K562 (cell line): ENCODE results near the gene CELSR2. TPM values are rescaled to one million over a fixed set of nuclear protein-coding genes. Genes with fewer than 3 reads are reported as not detected.

ENCODE experiments used
- C11orf30 ChIP-seq: fragments of 450-650 bp; IDR thresholded peaks from 2 replicates; pipeline ENCODE4 v1.6.1; 2016; ENCODE audit warnings: low read depth, mild to moderate bottlenecking
- CEBPB ChIP-seq: fragments of 450-650 bp; IDR thresholded peaks from 2 replicates; pipeline ENCODE4 v1.6.1; 2016; ENCODE audit warnings: missing genetic modification characterization, missing compliant biosample characterization
- DDX20 ChIP-seq: fragments of 450-650 bp; IDR thresholded peaks from 2 replicates; pipeline ENCODE4 v1.6.1; 2016; ENCODE audit warnings: missing genetic modification characterization, low read depth, mild to moderate bottlenecking, missing compliant biosample characterization, moderate library complexity
- IFI16 ChIP-seq: fragments of 250-450 bp; sonication (Bioruptor Pico); IDR thresholded peaks from 2 replicates; pipeline ENCODE4 v2.1.2; 2022; ENCODE audit warnings: mild to moderate bottlenecking, inconsistent platforms
- MBD2 ChIP-seq: sonication (generic); IDR thresholded peaks from 2 replicates; pipeline ENCODE4 v1.6.1; 2016; ENCODE audit warnings: low read depth, borderline replicate concordance
- NFRKB ChIP-seq: fragments of 450-650 bp; IDR thresholded peaks from 2 replicates; pipeline ENCODE4 v1.6.1; 2016; ENCODE audit warnings: low read depth
- TAF15 ChIP-seq: fragments of 200-400 bp; formaldehyde crosslinking; IDR thresholded peaks from 2 replicates; pipeline ENCODE4 v1.6.1; 2017; ENCODE audit warnings: mild to moderate bottlenecking, low read depth, low read length, moderate library complexity
- ZNF121 ChIP-seq: sonication (generic); formaldehyde crosslinking; conservative IDR thresholded peaks from 2 replicates; pipeline ENCODE4 v1.8.0; 2022; ENCODE audit warnings: missing genetic modification reagents
- ZNF384 ChIP-seq: IDR thresholded peaks from 2 replicates; pipeline ENCODE4 v1.6.1; 2012; ENCODE audit warnings: low read depth, low read length, improper control_type of control experiment
- ZNF41 ChIP-seq: fragments of 250-450 bp; sonication (Bioruptor Pico); conservative IDR thresholded peaks from 2 replicates; pipeline ENCODE4 v1.4.0; 2020; ENCODE audit warnings: mild to moderate bottlenecking
- ZNF431 ChIP-seq: sonication (generic); formaldehyde crosslinking; IDR thresholded peaks from 2 replicates; pipeline ENCODE4 v1.8.0; 2022; ENCODE audit warnings: mild to moderate bottlenecking, missing genetic modification reagents
- ZNF436 ChIP-seq: fragments of 250-450, 450-650 bp; sonication (Bioruptor Pico); formaldehyde crosslinking; IDR thresholded peaks from 2 replicates; pipeline ENCODE4 v1.7.0; 2020; ENCODE audit warnings: mild to moderate bottlenecking
- polyA plus RNA-seq, 8 experiments: library from polyadenylated mRNA; depleted of rRNA in 4 of 8; stranded (reverse) in 5 of 8; unstranded in 3 of 8; fragments of >200 nt; fragmentation: Nextera tagmentation in 2 of 8; fragmentation: Illumina TruSeq in 1 of 8; extraction: Ambion mirVana in 2 of 8; extraction: Trizol in 1 of 8; gene quantifications; 2 replicates each; pipeline versions ENCODE4 v1.2.1 to v1.2.3, GENCODE V29; 2011 to 2014; ENCODE audit warnings: inconsistent platforms in 1 of 8, missing spikeins in 1 of 8
- total RNA-seq, 7 experiments: library from RNA; depleted of rRNA in 6 of 7; stranded (reverse); fragments of >200 nt in 6 of 7; fragmentation: Illumina TruSeq in 2 of 7; extraction: Trizol in 2 of 7; gene quantifications; 2 replicates each; pipeline versions ENCODE4 v1.2.1 to v1.2.3, GENCODE V29; 2011 to 2021; ENCODE audit warnings: low replicate concordance in 1 of 7
- TF ChIP-seq, protein P1 (sequence below), 2 experiments: IDR thresholded peaks; 2 replicates each; pipeline ENCODE4 v1.6.1; 2012; ENCODE audit warnings: improper control_type of control experiment in 2 of 2, low read depth in 2 of 2, low read length in 2 of 2, borderline replicate concordance in 1 of 2
- TF ChIP-seq, protein P2 (sequence below): fragments of 450-650 bp; IDR thresholded peaks from 2 replicates; pipeline ENCODE4 v1.7.1; 2018; ENCODE audit warnings: mild to moderate bottlenecking, low read depth; ENCODE audit not compliant: partially characterized antibody
- TF ChIP-seq, protein P3 (sequence below): fragments of 200-800 bp; sonication (Bioruptor generic); IDR thresholded peaks from 2 replicates; pipeline ENCODE4 v1.6.1; 2016; ENCODE audit warnings: missing genetic modification characterization, missing compliant biosample characterization
- TF ChIP-seq, protein P4 (sequence below): fragments of 250-450 bp; sonication (Bioruptor Pico); IDR thresholded peaks from 2 replicates; pipeline ENCODE4 v1.6.1; 2021; ENCODE audit warnings: mild to moderate bottlenecking
- TF ChIP-seq, protein P5 (sequence below), 2 experiments: fragments of 250-450 bp in 1 of 2; fragments of 450-650 bp in 1 of 2; sonication (Bioruptor Pico) in 1 of 2; IDR thresholded peaks; 2 replicates each; pipeline versions ENCODE4 v1.6.1 to v1.8.0; 2016 to 2021; ENCODE audit warnings: mild to moderate bottlenecking in 2 of 2, moderate library complexity in 2 of 2, missing compliant biosample characterization in 1 of 2, missing genetic modification characterization in 1 of 2

The CELSR2 gene
- total and polyA plus RNA-seq, 9 of the 15 experiments (the other 6 are each of a cell fraction or from before 2014, with no cell fraction given), result 0.31 to 21.9 (median 4.2) TPM

DNA sequence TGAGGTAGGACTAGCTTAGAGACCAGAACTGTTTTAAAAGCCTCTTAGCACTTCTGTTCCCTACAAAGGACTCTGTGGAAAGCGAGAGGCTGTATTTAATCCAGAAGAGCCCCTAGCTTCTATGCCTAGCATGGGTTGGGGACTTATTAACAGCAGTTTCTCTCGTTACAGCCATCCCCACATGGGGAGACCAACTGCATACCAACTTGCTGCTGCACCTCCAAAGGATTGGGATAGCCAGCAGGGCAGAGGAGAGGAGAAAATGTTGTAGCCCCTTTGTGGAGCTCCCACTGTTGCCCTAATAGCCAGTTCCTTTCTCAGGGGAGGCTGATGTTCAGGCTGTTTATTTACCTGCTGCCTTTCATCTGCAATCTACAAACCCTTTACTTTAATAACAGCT, 11.0 kb upstream of the CELSR2 start (continued):
- TF ChIP-seq, protein P1, sequence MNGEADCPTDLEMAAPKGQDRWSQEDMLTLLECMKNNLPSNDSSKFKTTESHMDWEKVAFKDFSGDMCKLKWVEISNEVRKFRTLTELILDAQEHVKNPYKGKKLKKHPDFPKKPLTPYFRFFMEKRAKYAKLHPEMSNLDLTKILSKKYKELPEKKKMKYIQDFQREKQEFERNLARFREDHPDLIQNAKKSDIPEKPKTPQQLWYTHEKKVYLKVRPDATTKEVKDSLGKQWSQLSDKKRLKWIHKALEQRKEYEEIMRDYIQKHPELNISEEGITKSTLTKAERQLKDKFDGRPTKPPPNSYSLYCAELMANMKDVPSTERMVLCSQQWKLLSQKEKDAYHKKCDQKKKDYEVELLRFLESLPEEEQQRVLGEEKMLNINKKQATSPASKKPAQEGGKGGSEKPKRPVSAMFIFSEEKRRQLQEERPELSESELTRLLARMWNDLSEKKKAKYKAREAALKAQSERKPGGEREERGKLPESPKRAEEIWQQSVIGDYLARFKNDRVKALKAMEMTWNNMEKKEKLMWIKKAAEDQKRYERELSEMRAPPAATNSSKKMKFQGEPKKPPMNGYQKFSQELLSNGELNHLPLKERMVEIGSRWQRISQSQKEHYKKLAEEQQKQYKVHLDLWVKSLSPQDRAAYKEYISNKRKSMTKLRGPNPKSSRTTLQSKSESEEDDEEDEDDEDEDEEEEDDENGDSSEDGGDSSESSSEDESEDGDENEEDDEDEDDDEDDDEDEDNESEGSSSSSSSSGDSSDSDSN (IDR thresholded peaks at IDR 0.05; ENCODE audit: borderline replicate concordance in 1 of 2, low read depth in 2 of 2, low read length in 2 of 2), result no peak
- TF ChIP-seq C11orf30, result no peak
- 0 out of 2 replicates have a peak, but pooled peaks have one; percentile 22 for TF ChIP-seq ZNF436
- TF ChIP-seq CEBPB, result no peak
- TF ChIP-seq, protein P2, sequence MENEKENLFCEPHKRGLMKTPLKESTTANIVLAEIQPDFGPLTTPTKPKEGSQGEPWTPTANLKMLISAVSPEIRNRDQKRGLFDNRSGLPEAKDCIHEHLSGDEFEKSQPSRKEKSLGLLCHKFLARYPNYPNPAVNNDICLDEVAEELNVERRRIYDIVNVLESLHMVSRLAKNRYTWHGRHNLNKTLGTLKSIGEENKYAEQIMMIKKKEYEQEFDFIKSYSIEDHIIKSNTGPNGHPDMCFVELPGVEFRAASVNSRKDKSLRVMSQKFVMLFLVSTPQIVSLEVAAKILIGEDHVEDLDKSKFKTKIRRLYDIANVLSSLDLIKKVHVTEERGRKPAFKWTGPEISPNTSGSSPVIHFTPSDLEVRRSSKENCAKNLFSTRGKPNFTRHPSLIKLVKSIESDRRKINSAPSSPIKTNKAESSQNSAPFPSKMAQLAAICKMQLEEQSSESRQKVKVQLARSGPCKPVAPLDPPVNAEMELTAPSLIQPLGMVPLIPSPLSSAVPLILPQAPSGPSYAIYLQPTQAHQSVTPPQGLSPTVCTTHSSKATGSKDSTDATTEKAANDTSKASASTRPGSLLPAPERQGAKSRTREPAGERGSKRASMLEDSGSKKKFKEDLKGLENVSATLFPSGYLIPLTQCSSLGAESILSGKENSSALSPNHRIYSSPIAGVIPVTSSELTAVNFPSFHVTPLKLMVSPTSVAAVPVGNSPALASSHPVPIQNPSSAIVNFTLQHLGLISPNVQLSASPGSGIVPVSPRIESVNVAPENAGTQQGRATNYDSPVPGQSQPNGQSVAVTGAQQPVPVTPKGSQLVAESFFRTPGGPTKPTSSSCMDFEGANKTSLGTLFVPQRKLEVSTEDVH, result peak; percentile 22
- no peak for TF ChIP-seq ZNF431 (CRISPR knock-in tag)
- TF ChIP-seq MBD2, result no peak
- TF ChIP-seq TAF15, result no peak
- TF ChIP-seq, protein P3, sequence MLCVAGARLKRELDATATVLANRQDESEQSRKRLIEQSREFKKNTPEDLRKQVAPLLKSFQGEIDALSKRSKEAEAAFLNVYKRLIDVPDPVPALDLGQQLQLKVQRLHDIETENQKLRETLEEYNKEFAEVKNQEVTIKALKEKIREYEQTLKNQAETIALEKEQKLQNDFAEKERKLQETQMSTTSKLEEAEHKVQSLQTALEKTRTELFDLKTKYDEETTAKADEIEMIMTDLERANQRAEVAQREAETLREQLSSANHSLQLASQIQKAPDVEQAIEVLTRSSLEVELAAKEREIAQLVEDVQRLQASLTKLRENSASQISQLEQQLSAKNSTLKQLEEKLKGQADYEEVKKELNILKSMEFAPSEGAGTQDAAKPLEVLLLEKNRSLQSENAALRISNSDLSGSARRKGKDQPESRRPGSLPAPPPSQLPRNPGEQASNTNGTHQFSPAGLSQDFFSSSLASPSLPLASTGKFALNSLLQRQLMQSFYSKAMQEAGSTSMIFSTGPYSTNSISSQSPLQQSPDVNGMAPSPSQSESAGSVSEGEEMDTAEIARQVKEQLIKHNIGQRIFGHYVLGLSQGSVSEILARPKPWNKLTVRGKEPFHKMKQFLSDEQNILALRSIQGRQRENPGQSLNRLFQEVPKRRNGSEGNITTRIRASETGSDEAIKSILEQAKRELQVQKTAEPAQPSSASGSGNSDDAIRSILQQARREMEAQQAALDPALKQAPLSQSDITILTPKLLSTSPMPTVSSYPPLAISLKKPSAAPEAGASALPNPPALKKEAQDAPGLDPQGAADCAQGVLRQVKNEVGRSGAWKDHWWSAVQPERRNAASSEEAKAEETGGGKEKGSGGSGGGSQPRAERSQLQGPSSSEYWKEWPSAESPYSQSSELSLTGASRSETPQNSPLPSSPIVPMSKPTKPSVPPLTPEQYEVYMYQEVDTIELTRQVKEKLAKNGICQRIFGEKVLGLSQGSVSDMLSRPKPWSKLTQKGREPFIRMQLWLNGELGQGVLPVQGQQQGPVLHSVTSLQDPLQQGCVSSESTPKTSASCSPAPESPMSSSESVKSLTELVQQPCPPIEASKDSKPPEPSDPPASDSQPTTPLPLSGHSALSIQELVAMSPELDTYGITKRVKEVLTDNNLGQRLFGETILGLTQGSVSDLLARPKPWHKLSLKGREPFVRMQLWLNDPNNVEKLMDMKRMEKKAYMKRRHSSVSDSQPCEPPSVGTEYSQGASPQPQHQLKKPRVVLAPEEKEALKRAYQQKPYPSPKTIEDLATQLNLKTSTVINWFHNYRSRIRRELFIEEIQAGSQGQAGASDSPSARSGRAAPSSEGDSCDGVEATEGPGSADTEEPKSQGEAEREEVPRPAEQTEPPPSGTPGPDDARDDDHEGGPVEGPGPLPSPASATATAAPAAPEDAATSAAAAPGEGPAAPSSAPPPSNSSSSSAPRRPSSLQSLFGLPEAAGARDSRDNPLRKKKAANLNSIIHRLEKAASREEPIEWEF, result no peak
- TF ChIP-seq, protein P4, sequence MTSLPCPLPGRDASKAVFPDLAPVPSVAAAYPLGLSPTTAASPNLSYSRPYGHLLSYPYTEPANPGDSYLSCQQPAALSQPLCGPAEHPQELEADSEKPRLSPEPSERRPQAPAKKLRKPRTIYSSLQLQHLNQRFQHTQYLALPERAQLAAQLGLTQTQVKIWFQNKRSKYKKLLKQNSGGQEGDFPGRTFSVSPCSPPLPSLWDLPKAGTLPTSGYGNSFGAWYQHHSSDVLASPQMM (CRISPR knock-in tag), result no peak
- TF ChIP-seq NFRKB, result no peak
- 0 out of 2 replicates have a peak, but pooled peaks have one; percentile 38 for TF ChIP-seq ZNF41 (CRISPR knock-in tag)
- TF ChIP-seq ZNF384, result no peak
- no peak for TF ChIP-seq IFI16 (CRISPR knock-in tag)
- TF ChIP-seq DDX20 (tag), result no peak
- TF ChIP-seq, protein P5, sequence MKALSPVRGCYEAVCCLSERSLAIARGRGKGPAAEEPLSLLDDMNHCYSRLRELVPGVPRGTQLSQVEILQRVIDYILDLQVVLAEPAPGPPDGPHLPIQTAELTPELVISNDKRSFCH (CRISPR knock-in tag; IDR thresholded peaks at IDR 0.05), result no peak
- TF ChIP-seq, protein P5 (tag; IDR thresholded peaks at IDR 0.05), result no peak
- TF ChIP-seq ZNF121, result no peak
